SU-DHL-6 (cell line): ENCODE results near the gene MTHFD1.

Source experiments
- EZH2phosphoT487 ChIP-seq: fragments of 200-600 bp; sonication (generic), shearing (Covaris generic); conservative IDR thresholded peaks from 2 replicates; pipeline ENCODE4 v1.6.1; 2018; ENCODE audit warnings: mild to moderate bottlenecking, antibody characterized with exemption, low read length, moderate library complexity, mixed read lengths
- TF ChIP-seq, protein P1 (sequence below): fragments of 200-600 bp; sonication (generic); IDR thresholded peaks from one replicate; pipeline ENCODE4 v1.5.1; 2017; ENCODE audit warnings: antibody characterized with exemption, mild to moderate bottlenecking, low read length, moderate library complexity; ENCODE audit not compliant: insufficient read depth, poor library complexity, severe bottlenecking

DNA sequence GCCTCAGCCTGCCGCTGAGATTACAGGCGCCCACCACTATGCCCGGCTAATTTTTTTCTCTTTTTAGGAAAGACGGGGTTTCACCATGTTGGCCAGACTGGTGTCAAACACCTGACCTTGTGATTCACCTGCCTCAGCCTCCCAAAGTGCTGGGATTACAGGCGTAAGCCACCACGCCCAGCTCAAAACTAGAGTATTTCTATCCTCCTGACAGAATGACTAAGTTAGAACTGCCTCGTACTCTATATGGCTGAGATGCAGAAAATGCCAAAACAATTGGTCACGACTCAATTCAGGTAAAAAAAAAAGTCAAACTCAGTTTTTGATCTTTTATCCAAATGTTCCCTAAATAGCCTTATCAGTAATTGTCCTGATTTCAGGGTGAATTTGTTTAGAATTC lies 88.3 kb downstream of the MTHFD1 start:
- TF ChIP-seq, protein P1, sequence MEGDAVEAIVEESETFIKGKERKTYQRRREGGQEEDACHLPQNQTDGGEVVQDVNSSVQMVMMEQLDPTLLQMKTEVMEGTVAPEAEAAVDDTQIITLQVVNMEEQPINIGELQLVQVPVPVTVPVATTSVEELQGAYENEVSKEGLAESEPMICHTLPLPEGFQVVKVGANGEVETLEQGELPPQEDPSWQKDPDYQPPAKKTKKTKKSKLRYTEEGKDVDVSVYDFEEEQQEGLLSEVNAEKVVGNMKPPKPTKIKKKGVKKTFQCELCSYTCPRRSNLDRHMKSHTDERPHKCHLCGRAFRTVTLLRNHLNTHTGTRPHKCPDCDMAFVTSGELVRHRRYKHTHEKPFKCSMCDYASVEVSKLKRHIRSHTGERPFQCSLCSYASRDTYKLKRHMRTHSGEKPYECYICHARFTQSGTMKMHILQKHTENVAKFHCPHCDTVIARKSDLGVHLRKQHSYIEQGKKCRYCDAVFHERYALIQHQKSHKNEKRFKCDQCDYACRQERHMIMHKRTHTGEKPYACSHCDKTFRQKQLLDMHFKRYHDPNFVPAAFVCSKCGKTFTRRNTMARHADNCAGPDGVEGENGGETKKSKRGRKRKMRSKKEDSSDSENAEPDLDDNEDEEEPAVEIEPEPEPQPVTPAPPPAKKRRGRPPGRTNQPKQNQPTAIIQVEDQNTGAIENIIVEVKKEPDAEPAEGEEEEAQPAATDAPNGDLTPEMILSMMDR = no peak
- TF ChIP-seq EZH2phosphoT487 = no peak
